Stimulated activated CD4-positive, alpha-beta T cell treated with anti-CD3 and anti-CD28 coated beads, Interleukin-4, amount 100 ng/mL, for 1 hour (primary cell): ENCODE results near the gene SLC35B1.
"Not testable (repeated sequence)": the region's sequence is repeated elsewhere in the genome, so short reads cannot be mapped to it uniquely, and the experiment has no call there.

ENCODE experiments used
- DNase-seq: peaks from one replicate; pipeline ENCODE4 v3.0.0-alpha.2; 2020

SLC35B1 gene

DNA sequence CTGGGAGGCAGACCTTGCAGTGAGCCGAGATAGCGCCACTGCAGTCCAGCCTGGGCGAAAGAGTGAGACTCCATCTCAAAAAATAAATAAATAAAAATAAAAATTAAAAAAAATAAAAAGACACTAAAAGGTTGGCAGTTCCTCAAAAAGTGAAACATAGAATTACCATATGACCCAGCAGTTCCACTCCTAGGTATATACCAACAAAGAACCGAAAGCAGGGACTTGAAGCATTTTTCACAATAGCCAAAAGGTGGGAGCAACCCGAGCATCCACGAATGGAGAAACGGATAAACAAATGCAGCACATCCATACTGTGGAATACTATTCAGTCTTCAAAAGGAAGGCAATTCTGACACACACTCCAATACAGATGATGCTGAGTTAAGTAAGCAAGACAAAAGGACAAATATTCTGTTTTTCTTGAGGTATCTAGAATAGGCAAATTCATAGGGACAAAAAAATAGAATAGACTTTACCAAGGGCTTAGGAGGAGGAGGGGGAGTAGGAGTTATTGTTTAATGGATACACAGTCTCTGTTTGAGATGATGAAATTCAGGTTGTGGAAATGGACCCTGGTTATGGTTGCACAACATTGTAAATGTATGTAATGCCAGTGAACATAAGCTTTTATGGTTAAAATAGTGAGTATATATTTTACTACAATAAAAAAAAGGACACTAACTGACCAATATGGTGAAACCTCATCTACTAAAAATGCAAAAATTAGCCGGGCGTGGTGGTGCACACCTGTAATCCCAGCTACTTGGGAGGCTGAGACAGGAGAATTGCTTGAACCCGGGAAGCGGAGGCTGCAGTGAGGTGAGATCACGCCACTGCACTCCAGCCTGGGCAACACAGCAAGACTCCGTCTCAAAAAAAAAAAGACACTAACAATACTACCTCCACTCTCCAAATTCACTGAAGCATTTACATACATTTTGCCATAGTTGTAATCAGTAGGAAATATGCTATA, 27.0 kb upstream of the SLC35B1 start:
- no peak for DNase-seq

- no peak for DNase-seq
Measured at GRCh38 chr17:49731435-49731831, 23.7 kb upstream of the SLC35B1 start.

- DNase-seq, result no peak
Measured at GRCh38 chr17:49730785-49731434, 23.1 kb upstream of the SLC35B1 start.

DNA sequence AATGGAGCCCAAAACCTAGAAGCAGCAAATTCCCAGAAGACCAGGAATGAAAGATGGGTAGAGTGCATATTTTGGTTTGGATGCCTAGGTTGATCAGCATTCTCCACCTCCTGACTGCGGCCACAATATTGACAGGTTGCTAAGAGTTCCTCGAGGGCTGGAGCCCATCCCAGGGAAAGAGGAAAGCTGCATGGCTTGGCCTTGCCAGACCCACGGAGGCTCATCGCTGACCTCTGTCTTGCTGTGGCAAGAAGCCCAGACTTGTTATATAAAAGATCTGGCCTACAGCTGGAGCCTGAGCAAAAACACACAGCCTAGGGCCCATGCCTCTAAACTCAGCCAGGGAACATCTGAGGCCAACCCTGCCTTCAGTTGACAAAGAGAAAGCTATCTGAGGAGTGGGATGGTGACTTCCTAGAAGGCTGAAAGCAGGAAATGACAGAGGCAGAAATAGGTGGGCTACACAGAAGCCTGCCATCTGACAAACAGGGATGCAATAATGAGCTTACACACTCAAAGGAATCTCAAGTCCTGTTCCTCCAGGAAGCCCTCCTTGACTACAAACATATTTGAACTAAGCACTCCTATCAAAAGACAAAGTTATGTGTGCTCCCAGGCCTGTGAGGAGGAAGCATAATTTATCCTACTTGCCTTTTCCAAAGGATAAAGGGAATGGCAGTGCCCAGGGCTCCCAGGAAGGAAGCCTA, 22.5 kb upstream of the SLC35B1 start:
- DNase-seq, result no peak

DNA sequence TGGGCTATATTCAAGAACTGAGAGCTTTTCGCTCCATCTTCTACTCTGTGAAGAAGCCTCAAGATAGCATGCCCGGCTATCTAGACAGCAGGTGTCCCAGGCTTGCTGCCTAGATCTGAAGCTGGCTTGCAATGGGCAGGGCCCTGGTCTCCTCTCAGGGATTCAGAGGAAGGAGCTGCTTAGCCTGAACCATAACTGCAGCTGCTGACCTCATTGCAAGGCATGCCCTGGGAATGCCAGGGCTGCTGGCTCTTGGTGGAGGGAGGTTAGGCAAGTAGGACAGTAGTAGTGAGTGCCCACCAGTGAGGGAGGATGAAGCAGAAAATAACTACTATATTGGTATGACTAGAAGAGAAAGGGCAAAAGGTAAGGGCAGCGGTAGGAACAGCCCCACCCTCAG, 21.3 kb upstream of the SLC35B1 start:
- DNase-seq, result no peak

GRCh38 chr17:49728425-49728824, 20.7 kb upstream of the SLC35B1 start:
- DNase-seq, result no peak

DNA sequence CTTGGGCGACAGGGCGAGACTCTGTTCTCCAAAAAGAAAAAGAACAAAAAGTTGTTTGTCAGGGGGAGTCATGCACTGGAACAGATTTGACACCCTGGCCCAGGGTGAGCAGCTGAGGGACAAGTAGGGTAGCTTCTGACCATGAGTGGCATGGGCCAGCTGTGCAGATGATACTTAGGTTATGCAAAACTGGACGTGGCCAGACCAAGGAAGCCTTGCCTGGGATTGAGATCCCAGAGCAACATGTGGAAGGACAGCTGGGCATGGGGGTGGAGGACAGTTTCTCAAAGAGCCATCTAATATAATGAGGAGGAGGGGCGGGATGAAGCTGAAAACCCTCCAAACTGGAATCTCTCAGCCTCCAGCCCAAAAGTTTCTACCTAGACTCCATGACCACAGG, 19.6 kb upstream of the SLC35B1 start:
- DNase-seq, result no peak

DNA sequence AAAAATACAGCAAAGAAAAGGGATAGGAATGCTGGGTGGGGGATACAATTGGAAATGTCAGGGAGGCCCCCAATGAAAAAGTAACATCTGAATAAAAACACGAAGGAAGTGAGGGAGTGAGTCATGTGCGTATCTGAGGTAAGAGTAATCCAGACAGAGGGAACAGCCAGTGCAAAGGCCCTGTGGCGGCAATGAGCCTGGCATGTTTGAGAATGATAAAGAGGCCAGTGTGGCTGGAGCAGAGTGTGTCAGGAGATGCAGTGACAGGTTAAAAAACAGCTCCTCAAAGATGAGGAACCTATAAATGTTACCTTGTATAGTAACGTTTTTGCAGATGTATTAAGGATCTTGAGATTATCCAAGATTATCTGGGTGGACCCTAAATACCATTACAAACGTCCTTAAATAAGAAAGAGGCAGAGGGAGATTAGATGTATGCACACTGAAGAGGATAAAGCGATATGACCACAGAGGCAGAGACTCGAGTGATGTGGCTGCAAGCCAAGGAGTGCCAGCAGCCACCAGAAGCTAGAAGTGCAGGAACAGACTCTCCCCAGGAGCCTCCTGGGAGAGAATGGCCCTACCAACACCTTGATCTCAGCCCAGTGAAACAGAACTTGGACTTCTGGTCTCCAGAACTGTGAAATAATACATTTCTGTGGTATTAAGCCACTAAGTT, 17.8 kb upstream of the SLC35B1 start:
- DNase-seq, result no peak

DNA sequence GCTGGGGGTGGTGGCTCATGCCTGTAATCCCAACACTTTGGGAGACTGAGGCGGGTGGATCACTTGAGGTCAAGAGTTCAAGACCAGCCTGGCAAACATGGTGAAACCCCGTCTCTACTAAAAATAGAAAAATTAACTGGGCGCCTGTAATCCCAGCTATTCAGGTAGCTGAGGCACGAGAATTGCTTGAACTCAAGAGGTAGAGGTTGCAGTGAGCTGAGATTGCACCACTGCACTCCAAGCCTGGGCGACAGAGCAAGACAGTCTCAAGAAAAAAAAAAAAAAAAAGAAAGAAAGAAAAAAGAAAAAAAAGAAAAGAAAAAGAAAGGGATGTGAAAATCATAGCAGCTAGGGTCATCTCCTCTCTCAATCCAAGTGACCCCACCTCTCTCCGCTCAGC, 16.8 kb upstream of the SLC35B1 start:
- DNase-seq, result not testable (repeated sequence)

- no peak for DNase-seq
Measured at GRCh38 chr17:49723423-49723822, 15.7 kb upstream of the SLC35B1 start.

DNA sequence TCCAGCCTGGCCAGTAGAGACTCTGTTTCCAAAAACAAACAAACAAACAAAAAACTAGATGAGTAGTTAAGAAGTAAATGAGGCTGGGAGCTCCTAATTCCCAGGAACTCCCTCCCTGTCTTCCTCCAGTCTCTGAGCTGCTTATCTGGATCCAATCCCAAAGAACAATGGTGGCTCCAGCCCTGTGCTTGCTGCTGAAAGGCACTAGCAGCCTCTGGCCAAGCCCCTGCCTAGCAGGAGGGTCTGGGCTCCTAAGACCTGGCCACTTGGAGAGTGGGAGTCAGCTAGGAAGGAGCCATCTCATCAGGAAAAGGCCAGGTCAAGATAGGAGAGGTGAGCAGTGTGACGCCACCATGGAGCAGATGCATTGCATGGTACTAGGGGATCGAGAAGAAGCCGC, 14.3 kb upstream of the SLC35B1 start:
- DNase-seq, result no peak

DNA sequence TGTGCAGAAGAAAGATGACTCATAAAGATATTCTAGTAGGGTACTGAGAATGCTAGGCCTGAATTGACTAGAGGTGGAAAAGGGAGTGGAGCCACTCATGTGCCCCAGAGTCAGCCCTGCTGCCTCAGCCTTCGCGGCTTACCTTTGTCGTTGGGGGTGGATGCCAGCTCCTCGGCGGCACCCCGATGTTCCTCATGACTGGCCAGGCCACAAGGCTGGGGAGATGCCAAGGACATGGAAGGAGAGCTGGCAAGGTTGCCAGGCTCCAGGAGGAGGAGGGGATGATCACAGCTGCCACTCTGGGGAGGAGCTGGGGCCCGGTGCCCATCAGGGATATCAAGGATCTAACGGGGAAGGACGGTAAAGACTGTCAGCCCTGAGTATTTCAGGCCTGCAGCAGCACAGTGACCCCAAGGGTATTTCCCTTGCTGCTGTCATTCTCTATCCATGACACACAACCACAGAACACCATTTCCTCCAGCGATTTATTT, 9.7 kb upstream of the SLC35B1 start:
- DNase-seq, result peak; percentile 27

- DNase-seq, result no peak
Measured at GRCh38 chr17:49716668-49717364, 9.1 kb upstream of the SLC35B1 start.

GRCh38 chr17:49715717-49716279, 8.0 kb upstream of the SLC35B1 start:
- peak; percentile 21 for DNase-seq

GRCh38 chr17:49715216-49715615, 7.5 kb upstream of the SLC35B1 start:
- no peak for DNase-seq

DNA sequence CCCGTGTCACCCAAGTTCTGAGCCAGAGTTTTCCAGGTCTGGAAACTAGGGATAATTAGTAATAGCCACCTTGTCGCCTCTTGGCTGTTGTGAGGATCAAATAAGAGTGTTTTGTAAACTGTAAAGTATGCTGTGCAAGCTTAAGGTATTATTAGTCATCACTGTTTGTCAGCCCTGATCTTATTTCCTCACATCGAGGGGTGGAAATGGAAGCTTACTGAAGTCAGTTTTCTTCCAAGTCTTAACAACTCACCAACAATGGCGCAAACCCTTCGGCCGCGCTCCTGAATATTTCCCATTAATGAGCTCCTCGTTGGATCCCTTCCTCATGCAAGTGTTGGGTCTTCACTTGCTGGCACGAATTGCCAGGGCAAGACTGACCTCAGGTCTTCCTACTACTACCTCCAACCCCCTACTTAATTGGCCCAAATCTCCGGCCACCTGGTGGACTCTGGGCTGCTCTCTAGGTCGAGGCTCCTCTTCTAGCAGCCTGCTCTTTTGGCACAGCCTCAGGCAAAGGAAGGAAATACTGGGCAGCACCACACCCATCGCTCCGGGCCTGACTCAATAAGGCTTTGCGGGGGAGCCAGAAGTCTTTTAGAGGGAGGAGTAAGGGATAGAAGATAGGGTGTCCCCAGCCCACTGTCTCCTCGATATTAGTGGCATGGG, 885 bp upstream of the SLC35B1 start:
- no peak for DNase-seq

DNA sequence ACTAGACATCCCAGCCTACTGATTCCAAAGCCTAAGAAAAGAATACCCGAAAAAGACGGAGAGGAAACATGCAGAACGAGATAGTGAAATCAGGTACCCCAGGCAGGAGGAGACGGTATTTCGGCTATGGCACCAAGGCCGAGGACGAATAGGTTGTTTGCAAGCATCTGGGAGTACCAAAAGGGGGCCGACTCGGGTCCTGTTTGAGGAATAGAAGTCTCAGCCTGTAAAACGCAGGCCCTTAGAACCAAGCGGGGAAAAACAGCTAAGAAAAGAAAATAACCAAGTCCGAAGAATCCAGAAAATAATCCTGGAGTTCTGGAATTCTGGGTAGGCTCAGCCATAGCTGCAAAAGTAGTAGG, 537 bp downstream of the SLC35B1 start:
- peak; percentile 37 for DNase-seq

GRCh38 chr17:49705254-49705653, 2.5 kb downstream of the SLC35B1 start:
- no peak for DNase-seq

- no peak for DNase-seq
Measured at GRCh38 chr17:49703557-49704277, 4.0 kb downstream of the SLC35B1 start.

- DNase-seq, result no peak
Measured at GRCh38 chr17:49700960-49701359, 6.8 kb downstream of the SLC35B1 start.
